Keratinocyte (primary cell): ENCODE results near the gene OR2AG2. TPM values are rescaled to one million over a fixed set of nuclear protein-coding genes. Genes with fewer than 3 reads are reported as not detected.

Source experiments
- DNase-seq: peaks from one replicate; pipeline ENCODE4 v3.0.0-alpha.2; 2011; ENCODE audit warnings: low read depth, missing footprints, low spot score
- FAIRE-seq: peaks from 2 replicates; lab custom pipeline; 2011; peaks lifted over from hg19 to GRCh38; lab: Jason Lieb, UNC
- H2AFZ ChIP-seq: 2 replicates; pipeline ENCODE4 v1.6.0; 2012; ENCODE audit warnings: low read length, control low read depth, inconsistent platforms; ENCODE audit not compliant: control insufficient read depth
- H3K27ac ChIP-seq: 2 replicates; pipeline ENCODE4 v1.5.1; 2011; ENCODE audit warnings: low read length; ENCODE audit not compliant: control insufficient read depth, insufficient read depth
- H3K27me3 ChIP-seq: 3 replicates; pipeline ENCODE4 v1.6.0; 2011; ENCODE audit warnings: low read length; ENCODE audit not compliant: control insufficient read depth, insufficient read depth; ENCODE audit errors: extremely low read depth
- H3K36me3 ChIP-seq, 2 experiments: 2 replicates in 1 of 2; 3 replicates in 1 of 2; pipeline ENCODE4 v1.5.1; 2011; ENCODE audit warnings: low read length in 2 of 2, mild to moderate bottlenecking in 1 of 2; ENCODE audit not compliant: control insufficient read depth in 2 of 2, insufficient read depth in 2 of 2; ENCODE audit errors: extremely low read depth in 1 of 2
- H3K4me1 ChIP-seq: 3 replicates; pipeline ENCODE4 v1.5.1; 2011; ENCODE audit warnings: low read length; ENCODE audit not compliant: control insufficient read depth, insufficient read depth; ENCODE audit errors: extremely low read depth
- H3K4me2 ChIP-seq: 3 replicates; pipeline ENCODE4 v1.6.0; 2011; ENCODE audit warnings: low read depth, low read length; ENCODE audit not compliant: control insufficient read depth, insufficient read depth; ENCODE audit errors: extremely low read depth
- H3K4me3 ChIP-seq, 3 experiments: fragments of 200-600 bp in 1 of 3; sonication (generic) in 1 of 3; 2 replicates in 2 of 3; 3 replicates in 1 of 3; pipeline ENCODE4 v1.5.1; 2011 to 2016; ENCODE audit warnings: low read length in 3 of 3, mild to moderate bottlenecking in 3 of 3, control low read depth in 2 of 3, inconsistent platforms in 1 of 3, low read depth in 1 of 3, mixed read lengths in 1 of 3, mixed run types in 1 of 3, moderate library complexity in 1 of 3; ENCODE audit not compliant: control insufficient read depth in 2 of 3, insufficient read depth in 2 of 3; ENCODE audit errors: extremely low read depth in 1 of 3
- H3K79me2 ChIP-seq: 2 replicates; pipeline ENCODE4 v1.6.0; 2012; ENCODE audit warnings: low read length; ENCODE audit not compliant: control insufficient read depth, insufficient read depth
- H3K9ac ChIP-seq: 3 replicates; pipeline ENCODE4 v1.6.0; 2011; ENCODE audit warnings: low read length; ENCODE audit not compliant: control insufficient read depth, insufficient read depth; ENCODE audit errors: extremely low read depth
- H3K9me1 ChIP-seq: 3 replicates; pipeline ENCODE4 v1.6.0; 2011; ENCODE audit warnings: low read length; ENCODE audit not compliant: control insufficient read depth, insufficient read depth; ENCODE audit errors: extremely low read depth
- H3K9me3 ChIP-seq: 2 replicates; pipeline ENCODE4 v1.5.1; 2012; ENCODE audit warnings: low read depth, low read length; ENCODE audit not compliant: control insufficient read depth
- H4K20me1 ChIP-seq: 3 replicates; pipeline ENCODE4 v1.6.0; 2011; ENCODE audit warnings: low read length; ENCODE audit not compliant: control insufficient read depth, insufficient read depth; ENCODE audit errors: extremely low read depth
- CTCF ChIP-seq, 3 experiments: IDR thresholded peaks in 1 of 3; conservative IDR thresholded peaks in 1 of 3; optimal IDR thresholded peaks in 1 of 3; 2 replicates in 2 of 3; 3 replicates in 1 of 3; pipeline versions ENCODE3 to v1.5.1; 2011; ENCODE audit warnings: low read length in 3 of 3, mild to moderate bottlenecking in 3 of 3, moderate library complexity in 2 of 3, control low read depth in 1 of 3, inconsistent platforms in 1 of 3; ENCODE audit not compliant: insufficient read depth in 2 of 3; ENCODE audit errors: extremely low read depth in 1 of 3
- EZH2 ChIP-seq: IDR thresholded peaks from one replicate; pipeline ENCODE4 v1.6.1; 2012; ENCODE audit warnings: inconsistent platforms, mild to moderate bottlenecking, low read length, moderate library complexity
- dilution Hi-C: fragments of 300-500 bp; cut with MboI; formaldehyde crosslinking; loops from one replicate; pipeline ENCODE4 v1.7.0; 2020; ENCODE audit warnings: low sequenced_read_pairs; ENCODE audit not compliant: extremely low pct_ligation_motif_present
- polyA minus RNA-seq, 3 experiments: library from RNA; depleted of rRNA, polyadenylated mRNA; stranded (reverse); fragments of >200 nt; gene quantifications; 1 replicate in 1 of 3; 2 replicates in 1 of 3; 3 replicates in 1 of 3; pipeline ENCODE4 v1.2.3, GENCODE V29; 2011
- polyA plus RNA-seq, 5 experiments: library from polyadenylated mRNA; depleted of rRNA in 3 of 5; stranded (reverse) in 3 of 5; stranded (forward) in 1 of 5; unstranded in 1 of 5; fragments of >200 nt; gene quantifications; 1 replicate in 1 of 5; 2 replicates in 3 of 5; 3 replicates in 1 of 5; pipeline versions ENCODE4 v1.2.1 to v1.2.3, GENCODE V29; 2011 to 2012; ENCODE audit warnings: missing spikeins in 2 of 5, low read depth in 1 of 5, low replicate concordance in 1 of 5

OR2AG2 gene
- polyA plus RNA-seq (0.04 to 0.11 TPM (median 0.08 TPM) in 3 replicates), polyA minus RNA-seq (1.4 to 3.6 TPM (median 2.2 TPM) in 3 replicates)
- polyA plus RNA-seq (2011; ENCODE audit: low read depth) = not detected
- polyA plus RNA-seq (2011; cell fraction: cytosol; rRNA removed) = 0.04 TPM in 1 of 2 replicates, not detected in the other
- polyA plus RNA-seq (2011; cell fraction: nucleus; rRNA removed) = 0.23 and 0.45 TPM in 2 replicates
- polyA plus RNA-seq (2012; ENCODE audit: low replicate concordance) = 0.07 TPM in 1 of 2 replicates, not detected in the other
- polyA minus RNA-seq (2011; cell fraction: cytosol; rRNA and poly(A)+ RNA removed) = not detected
- 1.7 and 4.7 TPM in 2 replicates for polyA minus RNA-seq (2011; cell fraction: nucleus; rRNA and poly(A)+ RNA removed)

DNA sequence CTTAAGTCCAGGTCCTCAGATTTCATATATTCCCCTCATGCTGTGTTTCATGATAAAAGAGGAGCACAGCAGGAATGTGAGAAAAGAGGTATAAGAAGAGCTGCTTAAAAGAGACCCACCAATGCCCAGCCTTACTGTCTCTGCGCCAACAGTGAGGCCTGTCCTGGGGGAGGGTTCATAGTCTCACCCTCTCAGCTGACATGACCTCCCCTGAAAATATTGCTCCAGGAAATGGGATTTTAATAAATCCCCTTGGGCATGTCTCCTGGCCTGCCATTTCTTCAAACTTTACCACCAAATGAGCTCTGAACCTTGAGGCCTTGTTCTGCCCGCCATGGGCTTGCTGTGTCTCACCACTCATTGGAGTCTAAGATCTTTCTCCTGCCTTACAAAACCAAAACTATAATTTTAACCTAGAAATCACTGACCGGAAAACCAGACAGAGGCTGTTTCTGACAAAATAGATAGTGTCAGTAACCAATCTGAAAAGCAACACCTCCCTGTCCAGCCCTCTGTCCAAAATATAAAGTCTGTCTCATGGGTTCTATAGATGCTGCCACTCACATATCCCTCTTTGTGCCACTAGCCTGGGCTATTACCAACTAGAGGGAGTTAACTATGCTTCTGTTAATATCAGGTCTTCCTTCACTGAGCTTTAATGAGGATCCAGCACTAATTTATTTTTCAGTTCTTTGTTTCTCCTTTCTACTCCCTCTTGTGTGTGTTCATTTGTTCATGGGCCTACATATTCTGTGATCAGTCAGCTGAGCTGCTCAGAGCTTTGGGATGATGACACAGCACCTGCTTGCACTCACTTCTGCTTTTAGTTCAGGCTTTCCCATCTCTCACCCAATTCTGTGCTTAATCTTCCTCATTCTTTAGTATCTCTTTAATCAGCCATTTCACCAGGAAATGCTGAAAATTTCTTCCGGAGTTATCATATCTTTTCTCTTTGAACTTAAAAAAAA, at the start of gene OR2AG2:
Gene OR2AG2 (minus strand): TSS at position 51 of the 968 bp plus-strand sequence. CDS start 3,019 bp downstream, outside the sequence.
- no peaks in the 10 kb centered on the region for H3K4me1 ChIP-seq
- no peaks in the 10 kb centered on the region for H3K79me2 ChIP-seq
- FAIRE-seq (no peak), DNase-seq (no peak)
- no peaks in the 10 kb centered on the region for H4K20me1 ChIP-seq
- H3K27ac ChIP-seq = no peak within 1 kb of the TSS
- no peak within 1 kb of the TSS for H3K9ac ChIP-seq
- no peaks in the 10 kb centered on the region for H3K27me3 ChIP-seq
- no peak within 1 kb of the TSS for H2AFZ ChIP-seq
- H3K9me3 ChIP-seq = no peaks in the 10 kb centered on the region
- H3K9me1 ChIP-seq = no peaks in the 10 kb centered on the region
- H3K4me3 ChIP-seq = no peak within 1 kb of the TSS
- H3K4me2 ChIP-seq = no peak within 1 kb of the TSS
- dilution Hi-C loops = no loop called here
- H3K36me3 ChIP-seq = no peaks in the 10 kb centered on the region
- TF ChIP-seq CTCF (optimal IDR thresholded peaks at IDR 0.05 in 1 of 3, IDR thresholded peaks at IDR 0.05 in 1 of 3, conservative IDR thresholded peaks at IDR 0.05 in 1 of 3; ENCODE audit: extremely low read depth in 1 of 3, insufficient read depth in 2 of 3, low read length in 3 of 3) (no peak), EZH2 (no peak)

GRCh38 chr11:6818967-6819366, 47.2 kb upstream of the OR2AG2 start:
- Histone ChIP-seq H3K27ac (no peak overlapping the region), H3K79me2 (no peaks in the 10 kb centered on the region), H3K9me3 (no peaks in the 10 kb centered on the region), H3K36me3 (no peaks in the 10 kb centered on the region), H2AFZ (no peak overlapping the region), H3K9me1 (no peaks in the 10 kb centered on the region), H3K4me2 (no peak overlapping the region), H3K4me1 (no peaks in the 10 kb centered on the region), H3K9ac (no peak overlapping the region), H3K27me3 (no peaks in the 10 kb centered on the region), H4K20me1 (no peaks in the 10 kb centered on the region), H3K4me3 (no peak overlapping the region)
- no peak for FAIRE-seq
- DNase-seq = no peak
- dilution Hi-C loops = no loop called here
- no peak for TF ChIP-seq CTCF (optimal IDR thresholded peaks at IDR 0.05 in 1 of 3, IDR thresholded peaks at IDR 0.05 in 1 of 3, conservative IDR thresholded peaks at IDR 0.05 in 1 of 3; ENCODE audit: extremely low read depth in 1 of 3, insufficient read depth in 2 of 3, low read length in 3 of 3)
- TF ChIP-seq EZH2 = no peak
